ENCODE measurements around the gene TNF.

GRCh38 chr6:31535538-31536324, 39.6 kb upstream of the TNF start:
- TF ChIP-seq, protein P1, sequence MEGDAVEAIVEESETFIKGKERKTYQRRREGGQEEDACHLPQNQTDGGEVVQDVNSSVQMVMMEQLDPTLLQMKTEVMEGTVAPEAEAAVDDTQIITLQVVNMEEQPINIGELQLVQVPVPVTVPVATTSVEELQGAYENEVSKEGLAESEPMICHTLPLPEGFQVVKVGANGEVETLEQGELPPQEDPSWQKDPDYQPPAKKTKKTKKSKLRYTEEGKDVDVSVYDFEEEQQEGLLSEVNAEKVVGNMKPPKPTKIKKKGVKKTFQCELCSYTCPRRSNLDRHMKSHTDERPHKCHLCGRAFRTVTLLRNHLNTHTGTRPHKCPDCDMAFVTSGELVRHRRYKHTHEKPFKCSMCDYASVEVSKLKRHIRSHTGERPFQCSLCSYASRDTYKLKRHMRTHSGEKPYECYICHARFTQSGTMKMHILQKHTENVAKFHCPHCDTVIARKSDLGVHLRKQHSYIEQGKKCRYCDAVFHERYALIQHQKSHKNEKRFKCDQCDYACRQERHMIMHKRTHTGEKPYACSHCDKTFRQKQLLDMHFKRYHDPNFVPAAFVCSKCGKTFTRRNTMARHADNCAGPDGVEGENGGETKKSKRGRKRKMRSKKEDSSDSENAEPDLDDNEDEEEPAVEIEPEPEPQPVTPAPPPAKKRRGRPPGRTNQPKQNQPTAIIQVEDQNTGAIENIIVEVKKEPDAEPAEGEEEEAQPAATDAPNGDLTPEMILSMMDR (conservative IDR thresholded peaks at IDR 0.05; ENCODE audit: low read length), result no peak
- TF ChIP-seq EZH2phosphoT487 (IDR thresholded peaks at IDR 0.05; ENCODE audit: borderline replicate concordance), result no peak

Data from Loucy (cell line).